GM23248 (cell line): ENCODE data around the gene NOC4L.

Experiments
- EZH2 ChIP-seq: fragments of 200-600 bp; sonication (generic); IDR thresholded peaks from 2 replicates; pipeline ENCODE4 v1.6.1; 2018; ENCODE audit warnings: antibody characterized with exemption, mild to moderate bottlenecking; ENCODE audit not compliant: insufficient read depth, poor library complexity, severe bottlenecking
- EZH2phosphoT487 ChIP-seq: fragments of 200-600 bp; sonication (generic); IDR thresholded peaks from 2 replicates; pipeline ENCODE4 v1.6.1; 2018; ENCODE audit warnings: antibody characterized with exemption, moderate library complexity, mild to moderate bottlenecking, low read depth; ENCODE audit not compliant: insufficient read depth

DNA sequence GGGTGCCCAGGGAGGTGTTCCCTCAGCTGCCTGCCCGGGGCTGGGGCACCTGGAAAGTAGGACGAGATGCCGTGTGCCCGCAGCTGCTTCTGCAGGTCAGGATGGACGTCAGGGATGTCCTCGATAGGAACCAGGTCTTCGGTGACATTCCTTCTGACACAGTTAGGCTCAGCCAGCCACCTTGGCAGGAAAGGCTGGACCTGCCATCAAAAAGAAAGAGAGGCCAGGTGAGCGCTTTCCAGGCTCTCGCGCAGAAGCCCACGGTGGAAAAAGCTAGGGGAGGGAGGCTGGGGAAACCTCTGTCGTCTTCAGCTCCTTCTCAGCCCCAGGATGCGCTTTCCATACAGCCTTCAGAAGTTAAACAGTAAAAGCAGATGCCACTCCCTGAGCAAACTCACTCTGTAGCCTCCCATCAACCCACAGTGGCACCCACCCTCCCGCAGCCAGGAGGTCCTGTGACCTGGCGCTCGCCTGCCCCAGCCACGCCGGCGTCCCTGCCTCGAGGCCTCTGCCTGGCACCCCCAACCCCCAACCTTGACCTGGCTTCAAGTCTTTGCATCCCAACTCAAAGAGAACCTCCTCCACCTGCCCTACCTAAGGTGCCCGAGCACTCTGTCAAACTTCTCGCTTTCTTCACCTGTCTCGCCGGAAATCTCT, 1.4 kb upstream of the NOC4L start:
- TF ChIP-seq EZH2 (no peak), EZH2phosphoT487 (no peak)
